ENCODE results near the gene SPTAN1. TPM values are rescaled to one million over a fixed set of nuclear protein-coding genes. Genes with fewer than 3 reads are reported as not detected.
A peak's percentile ranks its signal among the peaks of the same experiment; 100 is the strongest.

The SPTAN1 gene
- total and polyA plus RNA-seq, 8 donors = 288 to 404 (median 327) TPM

DNA sequence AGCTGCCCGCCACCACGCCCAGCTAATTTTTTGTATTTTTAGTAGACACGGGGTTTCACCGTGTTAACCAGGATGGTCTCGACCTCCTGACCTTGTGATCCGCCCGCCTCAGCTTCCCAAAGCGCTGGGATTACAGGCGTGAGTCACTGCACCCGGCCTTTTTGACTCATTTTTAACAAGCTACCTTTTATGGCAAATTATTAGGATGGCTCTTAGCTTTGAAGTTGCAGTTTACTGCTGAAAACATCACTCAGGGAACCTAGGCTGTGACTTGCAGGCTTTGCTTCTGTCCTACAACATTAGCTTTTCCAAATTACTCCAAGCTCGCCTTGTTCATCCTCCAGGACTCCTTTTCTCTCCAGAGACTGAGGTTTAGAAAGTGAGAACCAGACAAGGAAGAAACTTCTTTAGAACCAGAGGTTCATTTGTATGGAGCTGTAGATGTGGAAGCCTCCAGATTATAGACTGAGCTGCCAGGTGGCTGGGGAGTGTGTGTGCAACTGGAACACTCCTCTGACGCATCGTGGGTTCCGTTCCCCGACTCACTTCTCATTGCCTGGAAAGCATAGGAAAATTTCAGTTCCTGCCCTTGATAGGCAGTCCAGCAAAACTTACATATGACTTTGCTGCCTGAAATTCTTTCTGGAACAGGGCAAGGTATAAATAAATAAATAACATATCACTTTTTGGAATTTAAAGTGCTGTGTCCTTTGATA, 23.8 kb upstream of the SPTAN1 start:
- no peak for ATAC-seq
- H3K4me3 ChIP-seq = no peak overlapping the region
- H3K27me3 ChIP-seq = no peaks in the 10 kb centered on the region
- no peak overlapping the region for H3K27ac ChIP-seq
- H3K36me3 ChIP-seq = peaks cover 2 to 100% of the 10 kb centered on the region in 2 donors
- H3K4me1 ChIP-seq = no peaks in the 10 kb centered on the region
- H3K9me3 ChIP-seq = no peaks in the 10 kb centered on the region
- intact Hi-C loops (cut with DNase I) = no loop called here
- TF ChIP-seq, protein P1, sequence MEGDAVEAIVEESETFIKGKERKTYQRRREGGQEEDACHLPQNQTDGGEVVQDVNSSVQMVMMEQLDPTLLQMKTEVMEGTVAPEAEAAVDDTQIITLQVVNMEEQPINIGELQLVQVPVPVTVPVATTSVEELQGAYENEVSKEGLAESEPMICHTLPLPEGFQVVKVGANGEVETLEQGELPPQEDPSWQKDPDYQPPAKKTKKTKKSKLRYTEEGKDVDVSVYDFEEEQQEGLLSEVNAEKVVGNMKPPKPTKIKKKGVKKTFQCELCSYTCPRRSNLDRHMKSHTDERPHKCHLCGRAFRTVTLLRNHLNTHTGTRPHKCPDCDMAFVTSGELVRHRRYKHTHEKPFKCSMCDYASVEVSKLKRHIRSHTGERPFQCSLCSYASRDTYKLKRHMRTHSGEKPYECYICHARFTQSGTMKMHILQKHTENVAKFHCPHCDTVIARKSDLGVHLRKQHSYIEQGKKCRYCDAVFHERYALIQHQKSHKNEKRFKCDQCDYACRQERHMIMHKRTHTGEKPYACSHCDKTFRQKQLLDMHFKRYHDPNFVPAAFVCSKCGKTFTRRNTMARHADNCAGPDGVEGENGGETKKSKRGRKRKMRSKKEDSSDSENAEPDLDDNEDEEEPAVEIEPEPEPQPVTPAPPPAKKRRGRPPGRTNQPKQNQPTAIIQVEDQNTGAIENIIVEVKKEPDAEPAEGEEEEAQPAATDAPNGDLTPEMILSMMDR (IDR thresholded peaks at IDR 0.05) = no peak
- DNase-seq = no peak

DNA sequence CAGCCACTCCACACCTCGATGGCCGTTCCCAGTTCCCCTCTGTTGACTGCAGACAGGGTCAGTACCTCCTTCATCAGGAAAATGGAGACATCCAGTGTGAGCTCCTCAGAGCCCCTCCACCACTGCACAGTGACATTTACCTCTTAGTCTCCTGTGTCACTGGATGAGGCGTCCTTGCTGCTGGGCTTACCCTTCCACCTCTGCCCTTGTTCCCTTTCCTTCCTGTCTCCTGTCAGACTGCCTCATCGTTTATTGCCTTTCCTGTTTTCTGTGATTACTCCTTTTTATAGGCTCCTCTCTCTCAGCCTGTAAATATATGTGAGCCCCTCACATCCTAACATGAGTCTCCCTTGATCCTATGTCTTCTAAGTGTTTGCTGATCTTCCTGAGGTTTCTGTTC, 23.2 kb upstream of the SPTAN1 start:
- Histone ChIP-seq H3K27ac (no peak overlapping the region), H3K27me3 (no peaks in the 10 kb centered on the region), H3K4me1 (no peaks in the 10 kb centered on the region), H3K36me3 (peaks cover 7 to 100% of the 10 kb centered on the region in 2 donors), H3K4me3 (no peak overlapping the region), H3K9me3 (no peaks in the 10 kb centered on the region)
- no peak for DNase-seq
- TF ChIP-seq, protein P1 (IDR thresholded peaks at IDR 0.05) = no peak
- intact Hi-C loops (cut with DNase I) = no loop called here
- no peak for ATAC-seq

DNA sequence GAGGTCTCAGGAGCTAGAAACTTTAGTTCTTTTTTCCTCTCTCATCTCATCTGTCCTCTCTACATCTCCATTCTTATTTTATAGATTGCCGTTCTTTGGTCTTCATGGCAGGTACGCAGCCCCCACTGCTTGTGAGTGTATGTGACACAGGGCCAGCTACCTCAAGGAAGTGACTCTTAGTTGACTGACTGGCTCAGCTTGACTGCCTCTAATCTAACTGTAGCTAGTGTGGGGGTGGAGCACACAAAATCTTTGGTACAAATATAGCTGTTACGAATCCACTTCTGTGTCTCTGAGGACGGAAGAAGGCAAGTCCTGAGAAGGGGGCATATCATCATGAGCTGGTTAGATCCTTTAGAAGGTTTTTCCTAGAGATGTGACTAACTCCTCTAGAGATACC, 19.8 kb upstream of the SPTAN1 start:
- intact Hi-C loops (cut with DNase I) = no loop called here
- DNase-seq (no peak), ATAC-seq (no peak)
- Histone ChIP-seq H3K9me3 (no peaks in the 10 kb centered on the region), H3K27me3 (no peaks in the 10 kb centered on the region), H3K4me1 (no peaks in the 10 kb centered on the region), H3K27ac (no peak overlapping the region), H3K4me3 (no peak overlapping the region), H3K36me3 (peaks cover 7 to 100% of the 10 kb centered on the region in 2 donors)
- TF ChIP-seq, protein P1 (IDR thresholded peaks at IDR 0.05) = no peak

DNA sequence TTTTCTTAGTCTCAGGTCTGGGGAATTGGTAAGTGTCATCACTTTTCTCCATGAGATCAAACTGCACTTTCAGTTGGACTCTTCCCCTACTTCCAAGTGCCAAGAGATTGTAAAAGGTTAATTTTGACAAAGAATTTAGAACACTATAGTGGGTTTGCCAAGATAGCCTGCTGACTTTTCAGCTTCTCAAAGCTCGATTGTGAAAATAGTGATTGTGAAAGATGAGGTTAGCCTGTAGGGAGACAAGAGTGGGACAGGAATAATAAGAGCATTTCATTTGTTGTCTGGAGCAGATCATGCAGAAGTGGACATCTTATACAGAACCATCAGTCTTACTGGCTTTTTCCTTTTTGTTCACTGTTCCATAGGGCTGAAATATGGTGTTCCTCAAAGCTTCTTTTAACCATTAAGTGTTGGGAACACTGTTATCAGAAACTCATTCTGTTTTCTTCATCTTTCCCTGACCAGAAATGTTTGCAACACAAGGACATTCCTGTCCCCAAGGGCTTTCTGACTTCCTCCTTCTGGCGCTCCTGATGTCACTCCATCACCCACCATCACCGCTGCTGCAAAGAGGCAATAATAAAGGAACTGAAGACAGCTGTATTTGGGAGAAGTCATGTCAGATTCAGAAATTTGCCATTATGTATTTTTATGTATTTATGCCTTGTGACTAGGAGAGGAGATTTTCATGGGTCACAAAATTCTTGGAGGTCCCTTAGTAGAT, 11.6 kb upstream of the SPTAN1 start:
- no peaks in the 10 kb centered on the region for H3K9me3 ChIP-seq
- H3K36me3 ChIP-seq = peaks cover 0 to 77% of the 10 kb centered on the region in 2 donors
- ATAC-seq (no peak), DNase-seq (no peak)
- H3K27me3 ChIP-seq = no peaks in the 10 kb centered on the region
- H3K4me1 ChIP-seq = peaks cover 0 to 5% of the 10 kb centered on the region in 2 donors
- H3K27ac ChIP-seq = peak overlapping the region in 1 of 2 donors; percentile 6
- no peak overlapping the region for H3K4me3 ChIP-seq
- intact Hi-C loops (cut with DNase I) = no loop called here
- TF ChIP-seq, protein P1 (IDR thresholded peaks at IDR 0.05) = no peak

DNA sequence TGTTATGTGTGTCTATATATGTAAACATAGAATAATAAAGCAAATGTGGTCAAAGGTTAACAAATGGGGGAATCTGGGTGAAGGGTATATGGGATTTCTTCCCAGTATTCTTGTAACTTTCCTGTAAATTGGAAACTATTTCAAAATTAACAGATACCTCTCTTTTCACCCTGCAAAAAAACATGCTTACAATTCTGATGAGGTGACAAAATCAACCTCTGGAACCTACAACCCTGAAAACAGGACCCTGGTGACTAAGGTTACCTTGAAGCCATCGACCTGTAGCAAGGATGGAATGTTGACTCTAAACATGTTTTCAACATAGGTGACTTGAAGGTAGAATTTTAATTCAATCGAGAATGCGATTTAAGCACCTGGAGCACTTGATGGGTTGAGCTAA, 5.9 kb upstream of the SPTAN1 start:
- ATAC-seq (no peak), DNase-seq (no peak)
- H3K27me3 ChIP-seq = no peaks in the 10 kb centered on the region
- intact Hi-C loops (cut with DNase I) = no loop called here
- H3K4me3 ChIP-seq = no peak overlapping the region
- peaks cover 0 to 23% of the 10 kb centered on the region in 2 donors for H3K4me1 ChIP-seq
- TF ChIP-seq, protein P1 (IDR thresholded peaks at IDR 0.05) = no peak
- H3K36me3 ChIP-seq = peaks cover 0 to 20% of the 10 kb centered on the region in 2 donors
- no peaks in the 10 kb centered on the region for H3K9me3 ChIP-seq
- no peak overlapping the region for H3K27ac ChIP-seq
